Hepatocyte (in vitro differentiated cells): Measurements from ENCODE around the gene FHIP1B.

ENCODE experiments used
- CTCF ChIP-seq: fragments of 200-600 bp; sonication (generic); IDR thresholded peaks from 2 replicates; pipeline ENCODE4 v1.5.1; 2016; ENCODE audit warnings: antibody characterized with exemption, mild to moderate bottlenecking; ENCODE audit not compliant: poor library complexity
- EZH2 ChIP-seq: fragments of 200-600 bp; sonication (generic); IDR thresholded peaks from 2 replicates; pipeline ENCODE4 v1.6.1; 2016; ENCODE audit warnings: antibody characterized with exemption, mild to moderate bottlenecking, borderline replicate concordance
- EZH2phosphoT487 ChIP-seq: fragments of 200-600 bp; sonication (generic); IDR thresholded peaks from one replicate; pipeline ENCODE4 v1.6.1; 2018; ENCODE audit warnings: antibody characterized with exemption, mild to moderate bottlenecking, low read depth, moderate library complexity; ENCODE audit not compliant: unreplicated experiment, severe bottlenecking

GRCh38 chr11:6223854-6224253, 10.6 kb downstream of the FHIP1B start:
- TF ChIP-seq CTCF, result no peak
- TF ChIP-seq EZH2phosphoT487, result no peak
- TF ChIP-seq EZH2, result no peak
